MM.1S (cell line): ENCODE results near the gene UTS2.

Source experiments
- CTCF ChIP-seq: fragments of 300-600 bp; sonication (generic); IDR thresholded peaks from 2 replicates; pipeline ENCODE4 v1.5.1; 2016; ENCODE audit warnings: antibody characterized with exemption, low read length, mixed read lengths
- EZH2 ChIP-seq: fragments of 300-600 bp; sonication (generic); optimal IDR thresholded peaks from 2 replicates; pipeline ENCODE3; 2017; ENCODE audit warnings: low read depth, mild to moderate bottlenecking, antibody characterized with exemption, low read length, mixed read lengths
- EZH2phosphoT487 ChIP-seq: fragments of 300-600 bp; sonication (generic); IDR thresholded peaks from 2 replicates; pipeline ENCODE4 v1.6.1; 2018; ENCODE audit warnings: antibody characterized with exemption, low read length

GRCh38 chr1:7865978-7866377 is 13.1 kb upstream of the UTS2 start:
- TF ChIP-seq CTCF (no peak), EZH2phosphoT487 (no peak), EZH2 (no peak)
